GM21723 (cell line): ENCODE results near the gene NUBPL.
A peak's percentile ranks its signal among the peaks of the same experiment; 100 is the strongest.
"Not testable (repeated sequence)": the region's sequence is repeated elsewhere in the genome, so short reads cannot be mapped to it uniquely, and the experiment has no call there.

Experiments used
- ATAC-seq: cut with Tn5 transposase; IDR thresholded peaks from one replicate; pipeline ENCODE4 v1.9.1; 2021; ENCODE audit warnings: mild to moderate bottlenecking, moderate library complexity; ENCODE audit not compliant: unreplicated experiment

Gene NUBPL

DNA sequence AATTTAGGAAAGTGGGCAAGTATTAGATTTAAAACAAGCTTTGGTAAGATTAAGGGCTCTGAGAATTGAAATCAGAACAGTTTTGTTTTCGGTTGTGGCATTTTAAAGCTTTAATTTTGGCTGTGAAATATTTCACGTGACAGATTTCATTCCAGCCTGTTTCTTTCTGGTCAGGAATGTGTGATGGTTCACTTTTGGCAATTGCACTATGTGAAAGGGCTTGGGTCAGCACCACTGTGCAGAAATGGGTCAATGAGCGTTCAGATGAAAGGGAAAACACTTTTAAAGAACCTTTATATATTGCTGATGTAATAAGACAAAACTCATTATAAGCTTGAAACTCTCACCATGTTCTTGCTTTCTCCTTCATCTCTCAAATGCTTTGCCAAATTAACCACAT is 17.1 kb downstream of the NUBPL start:
- no peak for ATAC-seq

DNA sequence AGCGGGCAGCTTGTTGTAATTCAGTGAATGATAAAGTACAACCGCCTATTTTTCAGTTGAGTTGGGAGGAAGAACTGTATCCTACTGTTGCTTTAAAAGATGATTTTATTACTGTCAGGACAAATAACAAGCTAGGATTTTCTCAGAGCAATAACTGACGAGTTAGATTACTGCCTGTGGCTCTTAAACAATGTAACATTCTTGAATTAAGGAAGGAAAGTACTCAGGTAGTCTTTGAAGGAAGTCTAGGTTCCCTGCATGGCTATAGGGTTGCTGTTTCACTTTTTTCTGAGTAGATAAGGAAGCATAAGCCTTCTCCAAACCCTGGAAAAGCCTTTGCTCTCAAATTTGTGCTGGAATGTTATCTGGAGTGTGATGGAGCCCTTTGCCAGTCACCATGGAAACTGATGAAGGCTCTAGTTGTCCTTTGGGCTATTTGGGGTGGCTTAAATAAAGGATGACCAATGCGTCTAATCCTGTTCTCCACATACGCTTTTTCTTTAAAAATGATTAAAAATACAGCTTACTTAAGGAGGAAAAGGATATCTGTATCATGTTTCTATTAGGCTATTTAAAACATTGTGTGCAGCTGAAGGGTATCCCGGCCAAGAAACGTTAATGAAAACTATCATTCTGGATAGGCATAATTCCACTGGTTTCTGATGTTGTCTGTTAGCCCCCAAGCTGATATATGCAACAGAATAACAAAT is 17.7 kb downstream of the NUBPL start:
- no peak for ATAC-seq

- no peak for ATAC-seq
Observed at GRCh38 chr14:31580234-31580633, 19.0 kb downstream of the NUBPL start.

DNA sequence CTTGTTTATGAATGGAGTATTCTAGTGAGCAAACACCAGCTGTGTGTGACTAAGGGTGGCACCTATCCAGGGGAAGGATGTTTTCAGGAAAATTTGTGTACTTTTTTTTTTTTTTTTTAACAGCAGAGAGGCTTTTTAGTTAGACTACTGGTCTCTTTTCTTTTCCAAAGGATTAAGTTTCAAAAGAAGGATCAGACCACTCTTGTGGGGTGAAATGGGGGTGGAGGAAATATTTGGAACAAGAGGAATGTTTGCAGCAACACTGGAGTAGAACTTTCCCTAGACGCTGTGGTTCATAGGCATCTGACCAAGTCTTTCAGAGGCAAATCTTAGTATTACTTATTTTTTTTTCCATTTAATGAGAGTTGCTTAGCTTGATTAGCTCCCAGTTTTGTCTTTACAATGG is 21.1 kb downstream of the NUBPL start:
- no peak for ATAC-seq

DNA sequence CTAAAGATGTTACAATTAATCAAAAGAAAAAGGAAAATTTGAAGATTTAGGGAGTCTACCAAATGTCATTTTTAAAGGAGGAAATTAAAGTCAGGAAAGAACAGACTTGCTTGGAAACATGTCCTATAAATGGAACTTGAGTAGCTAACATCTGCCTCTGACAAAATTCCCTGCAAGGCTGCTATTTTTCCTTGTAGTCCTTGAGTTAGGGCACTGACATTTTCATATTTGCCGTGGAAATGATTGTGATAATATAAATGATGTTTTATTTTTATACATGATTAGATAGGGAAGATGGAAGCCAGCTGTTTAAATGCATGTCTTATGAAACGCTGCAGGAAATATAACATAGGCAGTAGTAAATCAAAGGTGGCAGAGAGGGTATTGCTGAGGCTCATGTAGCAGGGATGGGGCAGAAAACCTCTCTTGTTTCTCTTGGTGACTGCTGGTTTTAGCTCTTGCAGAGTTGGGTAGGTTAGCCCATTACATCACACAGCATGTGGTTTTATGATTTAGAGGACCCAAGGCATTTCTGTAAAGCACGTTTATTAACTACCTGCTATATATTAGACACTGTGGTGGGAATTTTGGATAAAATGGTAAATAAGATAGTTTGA is 21.7 kb downstream of the NUBPL start:
- no peak for ATAC-seq

GRCh38 chr14:31590206-31590605 is 29.0 kb downstream of the NUBPL start:
- ATAC-seq = no peak

DNA sequence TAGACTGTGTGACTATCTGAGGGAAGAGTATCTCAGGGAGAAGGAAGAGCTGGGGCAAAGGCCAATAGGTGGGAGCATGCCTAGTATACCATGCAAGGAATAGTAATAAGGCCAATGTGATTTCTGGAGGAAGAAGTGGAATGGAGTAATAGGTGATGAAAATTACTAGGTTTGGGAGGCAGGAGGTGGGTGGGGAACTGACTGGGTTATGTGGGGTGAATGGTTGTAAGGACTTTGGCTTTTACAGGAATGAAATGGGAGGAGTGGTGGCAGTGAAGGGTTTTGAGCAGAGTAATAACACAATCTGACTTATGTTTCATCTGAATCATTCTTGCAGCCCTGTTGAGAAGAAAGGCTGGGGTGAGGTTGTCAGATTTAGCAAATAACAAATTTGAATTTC is 30.9 kb downstream of the NUBPL start:
- no peak for ATAC-seq

- ATAC-seq = no peak
Observed at GRCh38 chr14:31592631-31593030, 31.4 kb downstream of the NUBPL start.

GRCh38 chr14:31596342-31597095 is 35.3 kb downstream of the NUBPL start:
- ATAC-seq = no peak

DNA sequence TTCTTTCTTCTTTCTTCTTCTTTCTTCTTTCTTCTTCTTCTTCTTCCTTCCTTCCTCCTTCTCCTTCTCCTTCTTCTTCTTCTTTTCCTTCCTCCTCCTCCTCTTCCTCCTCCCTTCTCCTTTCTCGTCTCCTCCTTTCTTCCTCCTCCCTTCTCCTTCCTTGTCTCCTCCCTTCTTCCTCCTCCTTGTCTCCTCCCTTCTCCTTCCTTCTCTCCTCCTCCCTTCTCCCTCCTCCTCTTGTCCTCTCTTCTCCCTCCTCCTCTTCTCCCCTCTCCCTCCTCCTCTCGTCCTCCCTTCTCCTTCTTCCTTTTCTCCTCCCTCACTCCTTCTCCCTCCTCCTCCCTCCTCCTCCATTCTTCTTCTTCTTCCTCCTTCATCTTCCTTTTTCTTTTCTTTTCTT is 44.5 kb downstream of the NUBPL start:
- no peak for ATAC-seq

DNA sequence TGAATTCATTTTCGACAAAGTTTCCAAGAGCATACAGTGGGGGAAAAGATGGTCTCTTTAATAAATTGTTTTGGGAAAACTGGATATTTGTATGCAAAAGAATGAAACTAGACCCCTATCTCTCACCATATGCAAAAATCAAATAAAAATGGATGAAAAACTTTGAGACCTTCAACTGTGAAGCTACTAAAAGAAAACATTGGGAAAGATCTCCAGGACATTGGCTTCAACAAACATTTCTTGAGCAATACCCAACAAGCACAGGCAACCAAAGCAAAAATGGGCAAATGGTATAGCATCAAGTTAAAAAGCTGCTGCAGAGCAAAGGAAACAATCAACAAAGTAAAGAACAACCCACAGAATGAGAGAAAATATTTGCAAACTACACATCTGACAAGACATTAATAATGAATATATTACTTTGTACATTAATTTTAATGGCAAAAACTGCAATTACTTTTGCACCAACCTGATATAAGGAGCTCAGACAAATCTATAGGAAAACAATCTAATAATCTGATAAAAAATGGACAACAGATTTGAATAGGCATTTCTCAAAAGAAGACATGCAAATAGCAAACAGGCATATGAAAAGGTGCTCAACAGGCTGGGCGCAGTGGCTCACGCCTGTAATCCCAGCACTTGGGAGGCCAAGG is 50.7 kb downstream of the NUBPL start:
- ATAC-seq = no peak

- no peak for ATAC-seq
Observed at GRCh38 chr14:31613188-31613587, 52.0 kb downstream of the NUBPL start.

DNA sequence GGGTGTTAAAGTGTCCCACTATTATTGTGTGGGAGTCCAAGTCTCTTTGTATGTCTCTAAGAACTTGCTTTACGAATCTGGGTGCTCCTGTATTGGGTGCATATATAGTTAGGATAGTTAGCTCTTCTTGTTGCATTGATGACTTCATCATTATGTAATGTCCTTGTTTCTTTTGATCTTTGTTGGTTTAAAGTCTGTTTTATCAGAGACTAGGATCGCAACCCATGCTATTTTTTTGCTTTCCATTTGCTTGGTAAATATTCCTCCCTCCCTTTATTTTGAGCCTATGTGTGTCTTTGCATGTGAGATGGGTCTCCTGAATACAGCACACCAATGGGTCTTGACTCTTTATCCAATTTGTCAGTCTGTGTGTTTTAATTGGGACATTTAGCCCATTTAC is 57.7 kb downstream of the NUBPL start:
- not testable (repeated sequence) for ATAC-seq

DNA sequence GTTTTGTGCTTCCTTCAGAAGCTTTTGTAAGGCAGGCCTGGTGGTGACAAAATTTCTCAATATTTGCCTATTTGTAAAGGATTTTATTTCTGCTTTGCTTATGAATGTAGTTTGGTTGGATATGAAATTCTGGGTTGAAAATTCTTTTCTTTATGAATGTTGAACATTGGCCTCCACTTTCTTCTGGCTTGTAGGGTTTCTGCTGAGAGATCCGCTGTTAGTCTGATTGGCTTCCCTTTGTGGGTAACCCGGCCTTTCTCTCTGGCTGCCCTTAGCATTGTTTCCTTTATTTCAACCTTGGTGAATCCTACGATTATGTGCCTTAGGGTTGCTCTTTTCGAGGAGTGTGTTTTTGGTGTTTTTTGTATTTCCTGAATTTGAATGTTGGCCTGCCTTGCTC is 58.2 kb downstream of the NUBPL start:
- no peak for ATAC-seq

GRCh38 chr14:31620898-31621297 is 59.7 kb downstream of the NUBPL start:
- not testable (repeated sequence) for ATAC-seq

DNA sequence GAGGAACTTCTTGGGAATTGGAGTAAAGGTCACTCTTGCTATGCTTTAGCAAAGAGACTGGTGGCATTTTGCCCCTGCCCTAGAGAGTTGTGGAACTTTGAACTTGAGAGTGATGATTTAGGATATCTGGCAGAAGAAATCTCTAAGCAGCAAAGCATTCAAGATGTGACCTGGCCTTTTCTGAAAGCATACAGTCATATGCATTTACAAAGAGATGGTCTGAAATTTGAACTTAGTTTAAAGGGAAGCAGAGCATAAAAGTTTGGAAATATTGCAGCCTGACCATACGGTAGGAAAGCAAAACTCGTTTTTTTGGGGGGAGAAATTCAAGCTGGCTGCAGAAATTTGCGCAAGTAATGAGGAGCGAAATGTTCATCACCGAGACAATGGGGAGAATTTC is 60.9 kb downstream of the NUBPL start:
- ATAC-seq = no peak

GRCh38 chr14:31652900-31653299 is 91.7 kb downstream of the NUBPL start:
- ATAC-seq = not testable (repeated sequence)

DNA sequence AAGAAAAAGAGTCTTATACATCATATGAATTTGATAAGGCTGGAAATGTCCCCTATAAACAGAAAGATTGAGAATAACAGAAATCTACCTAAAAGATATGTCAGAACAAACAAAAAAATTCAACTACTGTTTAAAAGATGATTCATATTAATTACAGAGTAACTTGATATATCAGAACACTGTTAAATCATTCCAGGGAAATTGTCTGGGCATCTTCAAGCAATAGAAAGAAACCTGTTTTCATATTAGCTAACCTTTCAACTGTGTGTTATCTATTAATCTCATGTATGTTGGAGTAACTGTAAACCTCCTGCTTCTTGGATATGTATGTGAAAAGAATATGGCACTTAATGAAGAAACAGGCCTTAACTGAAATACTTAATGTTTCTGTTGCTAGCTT is 96.7 kb downstream of the NUBPL start:
- no peak for ATAC-seq

GRCh38 chr14:31659278-31659677 is 98.1 kb downstream of the NUBPL start:
- ATAC-seq = no peak

GRCh38 chr14:31660191-31660590 is 99.0 kb downstream of the NUBPL start:
- ATAC-seq = peak; percentile 56

GRCh38 chr14:31660728-31661127 is 99.5 kb downstream of the NUBPL start:
- no peak for ATAC-seq

DNA sequence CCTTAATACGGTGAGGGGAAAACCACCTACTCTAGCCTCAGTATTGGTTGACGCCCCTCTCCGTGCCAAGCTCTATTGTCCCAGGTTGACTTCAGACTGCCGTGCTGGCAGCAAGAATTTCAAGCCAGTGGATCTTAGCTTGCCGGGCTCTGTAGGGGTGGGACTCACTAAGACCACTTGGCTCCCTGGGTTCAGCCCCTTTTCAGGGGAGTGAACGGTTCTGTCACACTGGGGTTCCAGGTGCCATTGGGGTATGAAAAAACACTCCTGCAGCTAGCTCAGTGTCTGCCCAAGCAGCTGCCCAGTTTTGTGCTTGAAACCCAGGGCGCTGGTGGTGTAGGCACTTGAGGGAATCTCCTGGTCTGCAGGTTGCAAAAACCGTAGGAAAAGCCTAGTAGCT is 107.1 kb downstream of the NUBPL start:
- ATAC-seq = no peak
